GM23338 (cell line): ENCODE results near the gene PDE4D. TPM values are rescaled to one million over a fixed set of nuclear protein-coding genes. Genes with fewer than 3 reads are reported as not detected.
A peak's percentile ranks its signal among the peaks of the same experiment; 100 is the strongest.

ENCODE experiments used
- ATAC-seq: fragments of 200-7000 bp; cut with Tn5 transposase; 3 replicates; pipeline ENCODE4 v1.9.1; 2020
- DNase-seq: peaks from one replicate; pipeline ENCODE4 v3.0.0-alpha.2; 2015; ENCODE audit warnings: low spot score
- H2AFZ ChIP-seq: fragments of 200-600 bp; sonication (generic); 2 replicates; pipeline ENCODE4 v1.8.0; 2016; ENCODE audit warnings: antibody characterized with exemption, mild to moderate bottlenecking, moderate library complexity
- H3F3A ChIP-seq: fragments of 200-600 bp; sonication (generic); replicated peaks from 2 replicates; pipeline ENCODE4 v1.8.0; 2017; ENCODE audit warnings: antibody characterized with exemption, mixed run types, low read depth
- H3K27ac ChIP-seq: fragments of 200-600 bp; sonication (generic); 2 replicates; pipeline ENCODE4 v1.6.1; 2016; ENCODE audit warnings: low read depth
- H3K27me3 ChIP-seq: fragments of 200-600 bp; sonication (generic); 2 replicates; pipeline ENCODE4 v1.8.0; 2016; ENCODE audit warnings: mild to moderate bottlenecking, mixed run types, moderate library complexity; ENCODE audit not compliant: insufficient read depth
- H3K36me3 ChIP-seq: fragments of 200-600 bp; sonication (generic); 2 replicates; pipeline ENCODE4 v1.8.0; 2016; ENCODE audit warnings: mild to moderate bottlenecking; ENCODE audit not compliant: insufficient read depth
- H3K4me1 ChIP-seq: fragments of 200-600 bp; sonication (generic); 2 replicates; pipeline ENCODE4 v1.8.0; 2016; ENCODE audit warnings: mild to moderate bottlenecking, moderate library complexity; ENCODE audit not compliant: insufficient read depth
- H3K4me2 ChIP-seq: fragments of 200-600 bp; sonication (generic); 2 replicates; pipeline ENCODE4 v1.7.1; 2017; ENCODE audit warnings: mixed run types
- H3K4me3 ChIP-seq: fragments of 200-600 bp; sonication (generic); 2 replicates; pipeline ENCODE4 v1.6.1; 2016; ENCODE audit warnings: mixed run types
- H3K79me2 ChIP-seq: fragments of 200-600 bp; sonication (generic); replicated peaks from 2 replicates; pipeline ENCODE4 v1.8.0; 2017; ENCODE audit warnings: mild to moderate bottlenecking; ENCODE audit not compliant: insufficient read depth
- H3K9me2 ChIP-seq: fragments of 200-600 bp; sonication (generic); 2 replicates; pipeline ENCODE4 v1.8.0; 2017; ENCODE audit not compliant: insufficient read depth
- H4K20me1 ChIP-seq: fragments of 200-600 bp; sonication (generic); replicated peaks from 2 replicates; pipeline ENCODE4 v1.8.0; 2017; ENCODE audit warnings: mild to moderate bottlenecking; ENCODE audit not compliant: insufficient read depth
- H3K27ac Mint-ChIP-seq: 2 replicates; pipeline ENCODE4 v1.8.0; 2020; ENCODE audit warnings: inconsistent platforms, mild to moderate bottlenecking, moderate library complexity, mixed read lengths
- H3K27me3 Mint-ChIP-seq: 3 replicates; pipeline ENCODE4 v1.8.0; 2022; ENCODE audit warnings: low read depth, mild to moderate bottlenecking, moderate library complexity, mixed read lengths, inconsistent platforms; ENCODE audit not compliant: insufficient read depth, poor library complexity
- H3K36me3 Mint-ChIP-seq: 3 replicates; pipeline ENCODE4 v1.8.0; 2021; ENCODE audit warnings: low read depth, mild to moderate bottlenecking, inconsistent platforms, moderate library complexity, mixed read lengths
- H3K4me1 Mint-ChIP-seq: 3 replicates; pipeline ENCODE4 v1.8.0; 2020; ENCODE audit warnings: mild to moderate bottlenecking, inconsistent platforms, mixed read lengths
- H3K4me3 Mint-ChIP-seq: 3 replicates; pipeline ENCODE4 v1.8.0; 2021; ENCODE audit warnings: moderate library complexity, mild to moderate bottlenecking, inconsistent platforms, mixed read lengths
- H3K9me3 Mint-ChIP-seq: 3 replicates; pipeline ENCODE4 v1.8.0; 2020; ENCODE audit warnings: moderate library complexity, mild to moderate bottlenecking, inconsistent platforms, mixed read lengths
- CREB1 ChIP-seq: fragments of 250-450 bp; sonication (Bioruptor Pico); IDR thresholded peaks from 2 replicates; pipeline ENCODE4 v1.5.0; 2020; ENCODE audit warnings: low read depth, mild to moderate bottlenecking, moderate library complexity
- CTCF ChIP-seq, 2 experiments: fragments of 200-600 bp in 1 of 2; sonication (generic) in 1 of 2; conservative IDR thresholded peaks; 2 replicates each; pipeline versions ENCODE4 v1.5.1 to v1.6.1; 2016 to 2017; ENCODE audit warnings: antibody characterized with exemption in 2 of 2, low read depth in 2 of 2, mild to moderate bottlenecking in 2 of 2, moderate library complexity in 1 of 2
- NANOG ChIP-seq: IDR thresholded peaks from 2 replicates; pipeline ENCODE4 v1.6.1; 2016; ENCODE audit warnings: antibody characterized with exemption, borderline replicate concordance
- STAT1 ChIP-seq: IDR thresholded peaks from one replicate; pipeline ENCODE4 v1.6.1; 2016; ENCODE audit warnings: antibody characterized with exemption; ENCODE audit not compliant: unreplicated experiment
- polyA plus RNA-seq: library from polyadenylated mRNA; unstranded; fragments of >200 nt; fragmentation: Nextera tagmentation; extraction: Ambion mirVana; gene quantifications from 2 replicates; pipeline ENCODE4 v1.2.1, GENCODE V29; 2016
- total RNA-seq: library from RNA; depleted of rRNA; stranded (reverse); fragments of >200 nt; shearing (Covaris generic); gene quantifications from 2 replicates; pipeline ENCODE4 v1.2.3, GENCODE V29; 2014
- TF ChIP-seq, protein P1 (sequence below): IDR thresholded peaks from 2 replicates; pipeline ENCODE4 v1.6.1; 2016; ENCODE audit warnings: antibody characterized with exemption

Gene PDE4D
- total and polyA plus RNA-seq, 2 experiments from 2014 or later = 2.1 to 4.7 TPM

DNA sequence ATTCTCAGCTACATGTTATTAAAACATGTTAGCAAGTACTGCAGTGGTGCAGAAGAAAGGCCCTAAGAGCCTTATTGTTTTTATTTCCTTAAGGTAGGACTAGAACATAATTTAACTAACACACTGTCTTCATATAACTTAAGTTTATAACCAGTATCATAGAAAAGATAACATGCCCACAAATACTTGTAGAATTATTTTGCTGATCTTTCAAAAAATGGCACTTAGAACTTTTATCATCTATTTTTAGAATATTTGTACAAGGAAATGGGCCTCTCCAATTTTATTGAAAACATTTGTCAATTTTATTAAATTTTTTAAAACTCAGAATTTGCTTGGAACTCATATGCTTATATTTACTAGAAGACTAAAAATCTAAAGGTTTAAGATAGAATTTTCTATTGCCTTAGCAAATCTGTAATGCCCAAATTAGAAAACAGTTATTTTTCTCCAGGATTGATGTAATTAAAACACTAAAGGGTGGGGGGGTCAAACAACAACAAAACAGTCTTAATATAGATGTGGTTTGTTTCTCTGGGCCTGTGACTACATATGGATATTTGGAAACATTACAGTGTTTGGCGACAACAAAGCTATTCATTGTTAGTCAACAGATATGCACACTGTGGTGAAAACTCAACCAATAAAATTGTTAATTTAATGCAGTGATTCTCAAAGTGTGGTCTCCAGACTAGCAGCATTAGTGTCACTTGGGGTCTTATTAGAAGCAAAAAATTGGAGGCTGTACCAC lies 360.4 kb downstream of the PDE4D start:
- Histone ChIP-seq H3K27me3 (no peaks in the 10 kb centered on the region), H3F3A (no peaks in the 10 kb centered on the region), H4K20me1 (no peaks in the 10 kb centered on the region), H3K4me3 (no peak overlapping the region), H3K27ac (no peak overlapping the region), H3K36me3 (no peaks in the 10 kb centered on the region), H2AFZ (no peak overlapping the region), H3K79me2 (no peaks in the 10 kb centered on the region), H3K4me2 (no peak overlapping the region), H3K4me1 (peaks cover 4% of the 10 kb centered on the region), H3K9me2 (peaks cover 8% of the 10 kb centered on the region; the same call in 1 of the 2 replicates)
- Mint-ChIP-seq H3K9me3 (no peaks in the 10 kb centered on the region; the same call in 2 of the 3 replicates), H3K4me3 (no peak overlapping the region), H3K27me3 (no peaks in the 10 kb centered on the region), H3K27ac (0 out of 2 replicates have a peak overlapping the region, but pooled peaks have one; percentile 11), H3K4me1 (peaks cover 18% of the 10 kb centered on the region), H3K36me3 (no peaks in the 10 kb centered on the region)
- ATAC-seq (no peak), DNase-seq (no peak)
- TF ChIP-seq NANOG = no peak

DNA sequence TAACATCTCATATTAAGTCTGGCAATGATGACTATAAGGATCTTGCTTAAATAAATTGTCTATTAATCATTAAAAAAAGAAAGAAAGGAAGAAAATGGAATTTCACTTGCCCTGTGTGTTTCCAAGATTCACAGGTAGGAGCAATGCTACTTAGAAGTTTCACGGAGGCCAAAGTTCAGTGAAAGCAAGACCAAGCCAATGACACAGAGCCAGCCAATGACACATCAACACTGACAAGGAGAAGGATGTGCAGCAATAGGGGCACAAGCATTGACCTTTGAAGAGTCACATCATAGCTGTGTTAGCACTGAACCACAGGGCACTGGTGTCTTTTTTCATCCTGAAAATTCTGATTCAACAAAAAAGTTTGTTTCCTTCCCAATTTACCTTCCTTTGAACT lies 364.3 kb downstream of the PDE4D start:
- Mint-ChIP-seq H3K27ac (no peak overlapping the region), H3K4me3 (no peak overlapping the region), H3K36me3 (peaks cover 8% of the 10 kb centered on the region), H3K4me1 (peaks cover 21% of the 10 kb centered on the region), H3K27me3 (no peaks in the 10 kb centered on the region), H3K9me3 (peaks cover 11% of the 10 kb centered on the region)
- Histone ChIP-seq H3K4me2 (no peak overlapping the region), H3K4me1 (peaks cover 7% of the 10 kb centered on the region), H3K9me2 (peaks cover 8% of the 10 kb centered on the region; the same call in 1 of the 2 replicates), H3K4me3 (no peak overlapping the region), H4K20me1 (no peaks in the 10 kb centered on the region), H3K27ac (no peak overlapping the region), H2AFZ (no peak overlapping the region), H3K36me3 (no peaks in the 10 kb centered on the region), H3F3A (no peaks in the 10 kb centered on the region), H3K27me3 (no peaks in the 10 kb centered on the region), H3K79me2 (no peaks in the 10 kb centered on the region)
- no peak for TF ChIP-seq STAT1
- TF ChIP-seq CTCF (conservative IDR thresholded peaks at IDR 0.05; ENCODE audit: low read depth in 2 of 2) = no peak
- TF ChIP-seq, protein P1, sequence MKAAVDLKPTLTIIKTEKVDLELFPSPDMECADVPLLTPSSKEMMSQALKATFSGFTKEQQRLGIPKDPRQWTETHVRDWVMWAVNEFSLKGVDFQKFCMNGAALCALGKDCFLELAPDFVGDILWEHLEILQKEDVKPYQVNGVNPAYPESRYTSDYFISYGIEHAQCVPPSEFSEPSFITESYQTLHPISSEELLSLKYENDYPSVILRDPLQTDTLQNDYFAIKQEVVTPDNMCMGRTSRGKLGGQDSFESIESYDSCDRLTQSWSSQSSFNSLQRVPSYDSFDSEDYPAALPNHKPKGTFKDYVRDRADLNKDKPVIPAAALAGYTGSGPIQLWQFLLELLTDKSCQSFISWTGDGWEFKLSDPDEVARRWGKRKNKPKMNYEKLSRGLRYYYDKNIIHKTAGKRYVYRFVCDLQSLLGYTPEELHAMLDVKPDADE = no peak
- TF ChIP-seq CREB1 (CRISPR knock-in tag) = no peak
- ATAC-seq (no peak), DNase-seq (no peak)
